Smooth muscle cell (in vitro differentiated cells): ENCODE results near the gene VPS4A. TPM values are rescaled to one million over a fixed set of nuclear protein-coding genes. Genes with fewer than 3 reads are reported as not detected.
A peak's percentile ranks its signal among the peaks of the same experiment; 100 is the strongest.

Source experiments
- DNase-seq: peaks from one replicate; lab custom pipeline; 2025; ENCODE audit not compliant: unreplicated experiment; lab: John Stamatoyannopoulos, UW
- H2AFZ ChIP-seq: fragments of 200-600 bp; sonication (generic); 2 replicates; pipeline ENCODE4 v1.6.0; 2016; ENCODE audit warnings: antibody characterized with exemption, low read depth, mild to moderate bottlenecking
- H3F3A ChIP-seq: fragments of 200-600 bp; sonication (generic); 2 replicates; pipeline ENCODE4 v1.6.0; 2017; ENCODE audit warnings: antibody characterized with exemption, low read depth
- H3K27ac ChIP-seq: fragments of 200-600 bp; sonication (generic); 2 replicates; pipeline ENCODE4 v1.5.1; 2016; ENCODE audit warnings: low read depth, mild to moderate bottlenecking
- H3K27me3 ChIP-seq: fragments of 200-600 bp; sonication (generic); 2 replicates; pipeline ENCODE4 v1.6.1; 2016; ENCODE audit warnings: low read depth, mild to moderate bottlenecking
- H3K36me3 ChIP-seq: fragments of 200-600 bp; sonication (generic); 2 replicates; pipeline ENCODE4 v1.5.1; 2016; ENCODE audit warnings: low read depth
- H3K4me1 ChIP-seq: fragments of 200-600 bp; sonication (generic); 2 replicates; pipeline ENCODE4 v1.5.1; 2016; ENCODE audit warnings: low read depth
- H3K4me2 ChIP-seq: fragments of 200-600 bp; sonication (generic); 2 replicates; pipeline ENCODE4 v1.6.0; 2016; ENCODE audit warnings: mild to moderate bottlenecking
- H3K4me3 ChIP-seq: fragments of 200-600 bp; sonication (generic); 2 replicates; pipeline ENCODE4 v1.5.1; 2016; ENCODE audit warnings: mild to moderate bottlenecking
- H3K79me2 ChIP-seq: fragments of 200-600 bp; sonication (generic); 2 replicates; pipeline ENCODE4 v1.6.0; 2016; ENCODE audit warnings: low read depth, mild to moderate bottlenecking
- H3K9ac ChIP-seq: fragments of 200-600 bp; sonication (generic); 2 replicates; pipeline ENCODE4 v1.6.0; 2016; ENCODE audit warnings: low read depth
- H3K9me3 ChIP-seq: fragments of 200-600 bp; sonication (generic); replicated peaks from 2 replicates; pipeline ENCODE4 v1.5.1; 2016; ENCODE audit warnings: low read depth
- H4K20me1 ChIP-seq: fragments of 200-600 bp; sonication (generic); 2 replicates; pipeline ENCODE4 v1.6.0; 2016; ENCODE audit warnings: low read depth
- CTCF ChIP-seq: fragments of 200-600 bp; sonication (generic); IDR thresholded peaks from 2 replicates; pipeline ENCODE4 v1.5.1; 2017; ENCODE audit warnings: borderline replicate concordance, mild to moderate bottlenecking, antibody characterized with exemption; ENCODE audit not compliant: insufficient read depth, poor library complexity, severe bottlenecking
- WGBS: methylation state at CpG from one replicate; pipeline ENCODE4 v1.1.7; 2016; ENCODE audit warnings: low lambda C conversion rate; 5-methylcytosine and 5-hydroxymethylcytosine counted together
- polyA plus RNA-seq: library from polyadenylated mRNA; unstranded; fragments of >200 nt; fragmentation: Nextera tagmentation; extraction: Ambion mirVana; gene quantifications from 2 replicates; pipeline ENCODE4 v1.2.1, GENCODE V29; 2016
- total RNA-seq: library from RNA; depleted of rRNA; stranded (reverse); fragments of >200 nt; gene quantifications from 2 replicates; pipeline ENCODE4 v1.2.3, GENCODE V29; 2014

VPS4A gene
- total and polyA plus RNA-seq, 2 experiments from 2014 or later: 18.7 to 39.9 TPM

GRCh38 chr16:69307856-69308255, 3.3 kb upstream of the VPS4A start:
- Histone ChIP-seq H3K4me1 (peaks cover 8% of the 10 kb centered on the region), H3F3A (peaks cover 7% of the 10 kb centered on the region), H2AFZ (no peak overlapping the region), H4K20me1 (peaks cover 13% of the 10 kb centered on the region), H3K4me3 (no peak overlapping the region), H3K79me2 (peaks cover 16% of the 10 kb centered on the region), H3K27me3 (no peaks in the 10 kb centered on the region), H3K4me2 (no peak overlapping the region), H3K27ac (no peak overlapping the region), H3K36me3 (no peaks in the 10 kb centered on the region), H3K9ac (no peak overlapping the region), H3K9me3 (no peaks in the 10 kb centered on the region)
- WGBS: 93% methylated on average over 2 of the region's 2 CpGs
- DNase-seq: no peak
- TF ChIP-seq CTCF: no peak

- Histone ChIP-seq H3K9me3 (no peaks in the 10 kb centered on the region), H2AFZ (no peak overlapping the region), H3K27me3 (no peaks in the 10 kb centered on the region), H3K9ac (no peak overlapping the region), H3K4me3 (no peak overlapping the region), H3K4me2 (no peak overlapping the region), H3K4me1 (peaks cover 8% of the 10 kb centered on the region), H4K20me1 (peaks cover 25% of the 10 kb centered on the region), H3K27ac (no peak overlapping the region), H3K36me3 (no peaks in the 10 kb centered on the region), H3F3A (peaks cover 7% of the 10 kb centered on the region), H3K79me2 (peaks cover 31% of the 10 kb centered on the region)
- no peak for TF ChIP-seq CTCF
- DNase-seq: no peak
- 93% methylated on average over 12 of the region's 12 CpGs for WGBS
These were observed 1.8 kb upstream of the VPS4A start for GRCh38 chr16:69309316-69309715.

- TF ChIP-seq CTCF: no peak
- H3K79me2 ChIP-seq: peaks cover 43% of the 10 kb centered on the region
- H3K4me3 ChIP-seq: peak overlapping the region; percentile 99
- H3K9me3 ChIP-seq: no peaks in the 10 kb centered on the region
- H3K36me3 ChIP-seq: no peaks in the 10 kb centered on the region
- peak overlapping the region; percentile 57 for H3K27ac ChIP-seq
- peaks cover 41% of the 10 kb centered on the region for H4K20me1 ChIP-seq
- peaks cover 8% of the 10 kb centered on the region for H3K4me1 ChIP-seq
- peak overlapping the region; percentile 88 for H3K9ac ChIP-seq
- no peak overlapping the region for H2AFZ ChIP-seq
- H3F3A ChIP-seq: peaks cover 7% of the 10 kb centered on the region
- no peaks in the 10 kb centered on the region for H3K27me3 ChIP-seq
- 5% methylated on average over 31 of the region's 59 CpGs for WGBS
- DNase-seq: no peak
- H3K4me2 ChIP-seq: peak overlapping the region; percentile 94
These were observed 610 bp downstream of the VPS4A start for GRCh38 chr16:69311533-69312387.
